Measurements from ENCODE around the gene RPL18.
"Not testable (repeated sequence)": the region's sequence is repeated elsewhere in the genome, so short reads cannot be mapped to it uniquely, and the experiment has no call there.

Gene RPL18

GRCh38 chr19:48618916-48619691 lies at the start of gene RPL18, which contains the start of gene SPHK2:
Gene RPL18, minus strand, starts transcription at chr19:48619178. Its CDS starts 35 bp downstream, at chr19:48619143.
Gene SPHK2, plus strand, starts transcription at chr19:48619506. Its CDS starts 1,009 bp downstream, at chr19:48620515.
- peak; percentile 100 for DNase-seq

GRCh38 chr19:48668761-48669160 lies 49.8 kb upstream of the RPL18 start:
- DNase-seq = no peak

- DNase-seq = no peak
Measured at GRCh38 chr19:48668332-48668731, 49.4 kb upstream of the RPL18 start.

GRCh38 chr19:48665786-48666185 lies 46.8 kb upstream of the RPL18 start:
- no peak for DNase-seq

- no peak for DNase-seq
Measured at GRCh38 chr19:48664476-48664875, 45.5 kb upstream of the RPL18 start.

GRCh38 chr19:48663667-48664066 lies 44.7 kb upstream of the RPL18 start:
- DNase-seq = no peak

- no peak for DNase-seq
Measured at GRCh38 chr19:48661711-48662090, 42.7 kb upstream of the RPL18 start.

GRCh38 chr19:48660852-48661710 lies 42.1 kb upstream of the RPL18 start:
- peak; percentile 62 for DNase-seq

- DNase-seq = no peak
Measured at GRCh38 chr19:48659768-48660167, 40.8 kb upstream of the RPL18 start.

GRCh38 chr19:48658483-48658882 lies 39.5 kb upstream of the RPL18 start:
- no peak for DNase-seq

GRCh38 chr19:48657828-48658227 lies 38.9 kb upstream of the RPL18 start:
- DNase-seq = not testable (repeated sequence)

- DNase-seq = no peak
Measured at GRCh38 chr19:48656840-48657474, 38.0 kb upstream of the RPL18 start.

- DNase-seq = peak; percentile 97
Measured at GRCh38 chr19:48654299-48655059, 35.5 kb upstream of the RPL18 start.

- no peak for DNase-seq
Measured at GRCh38 chr19:48651683-48652048, 32.7 kb upstream of the RPL18 start.

- DNase-seq = no peak
Measured at GRCh38 chr19:48650974-48651682, 32.1 kb upstream of the RPL18 start.

GRCh38 chr19:48648134-48648533 lies 29.2 kb upstream of the RPL18 start:
- no peak for DNase-seq

GRCh38 chr19:48646722-48647216 lies 27.8 kb upstream of the RPL18 start:
- peak; percentile 97 for DNase-seq

GRCh38 chr19:48646001-48646721 lies 27.2 kb upstream of the RPL18 start, which contains the start of gene CA11:
Gene CA11, minus strand, starts transcription at chr19:48646187. Its CDS starts 555 bp downstream, at chr19:48645632.
- DNase-seq = peak; percentile 95

- no peak for DNase-seq
Measured at GRCh38 chr19:48645620-48646000, 26.6 kb upstream of the RPL18 start.

GRCh38 chr19:48644839-48645619 lies 26.1 kb upstream of the RPL18 start:
- peak; percentile 85 for DNase-seq
